GM12892 (cell line): Measurements from ENCODE around the gene OR4D11. TPM values are rescaled to one million over a fixed set of nuclear protein-coding genes. Genes with fewer than 3 reads are reported as not detected.
"Not testable (repeated sequence)": the region's sequence is repeated elsewhere in the genome, so short reads cannot be mapped to it uniquely, and the experiment has no call there.

Source experiments
- DNase-seq: peaks from one replicate; pipeline ENCODE4 v3.0.0; 2011; ENCODE audit not compliant: insufficient read length
- FAIRE-seq: peaks from 2 replicates; lab custom pipeline; 2011; peaks lifted over from hg19 to GRCh38; lab: Jason Lieb, UNC
- POLR2A ChIP-seq: IDR thresholded peaks from 2 replicates; pipeline ENCODE4 v1.6.1; 2011; ENCODE audit warnings: low read depth, low read length, control low read depth
- POLR2AphosphoS5 ChIP-seq: IDR thresholded peaks from 2 replicates; pipeline ENCODE4 v1.6.1; 2011; ENCODE audit warnings: low read depth, low read length, control low read depth
- TAF1 ChIP-seq: IDR thresholded peaks from 2 replicates; pipeline ENCODE4 v1.6.1; 2011; ENCODE audit warnings: low read depth, mild to moderate bottlenecking, control low read depth, low read length, borderline replicate concordance
- polyA plus RNA-seq: library from polyadenylated mRNA; unstranded; fragments of >200 nt; gene quantifications from one replicate; pipeline ENCODE4 v1.2.1, GENCODE V29; 2012; ENCODE audit warnings: missing spikeins, inconsistent platforms; ENCODE audit not compliant: missing spikeins

OR4D11 gene
- not detected for polyA plus RNA-seq

- no peak for TF ChIP-seq TAF1
- no peak for TF ChIP-seq POLR2A
- no peak for TF ChIP-seq POLR2AphosphoS5
- FAIRE-seq: no peak
These were observed at the start of gene OR4D11 for GRCh38 chr11:59503276-59503675. Gene OR4D11, plus strand, starts transcription at chr11:59503576. Its CDS starts 0 bp downstream, at chr11:59503576.

GRCh38 chr11:59456661-59457060 is 46.7 kb upstream of the OR4D11 start, which contains the start of gene OR4D6:
Gene OR4D6, plus strand, starts transcription at chr11:59456961. Its CDS starts 0 bp downstream, at chr11:59456961.
- DNase-seq (no peak), FAIRE-seq (no peak)
- TF ChIP-seq POLR2AphosphoS5: no peak
- no peak for TF ChIP-seq TAF1
- TF ChIP-seq POLR2A: no peak

More at GRCh38 chr11:59503276-59503675, at the start of gene OR4D11:
- no peak for DNase-seq

GRCh38 chr11:59459916-59460315 is 43.5 kb upstream of the OR4D11 start:
- FAIRE-seq (no peak), DNase-seq (no peak)
- no peak for TF ChIP-seq POLR2A
- TF ChIP-seq POLR2AphosphoS5: no peak
- TF ChIP-seq TAF1: no peak

GRCh38 chr11:59463190-59463641 is 40.2 kb upstream of the OR4D11 start:
- FAIRE-seq (no peak), DNase-seq (no peak)
- no peak for TF ChIP-seq TAF1
- TF ChIP-seq POLR2A: no peak
- no peak for TF ChIP-seq POLR2AphosphoS5

DNA sequence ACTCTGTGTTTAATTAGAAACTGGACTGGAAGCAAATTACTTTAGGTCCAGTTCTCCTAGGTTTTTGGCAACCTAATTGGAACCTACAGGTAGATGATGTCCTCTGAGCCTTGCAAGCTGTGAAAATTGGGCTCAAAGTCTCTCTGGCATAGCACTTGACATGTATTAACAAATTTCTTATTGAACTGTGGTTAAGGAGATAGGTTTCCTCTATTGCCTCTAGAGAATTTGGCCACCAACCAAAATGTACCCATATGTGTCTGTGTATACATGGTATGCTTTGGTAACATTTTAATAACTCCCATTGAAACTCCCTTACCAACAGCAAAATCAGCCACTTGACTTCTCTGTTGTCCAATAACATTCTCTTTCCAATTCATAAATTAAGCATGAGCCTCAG is 30.4 kb upstream of the OR4D11 start, which contains the start of gene OR4D10:
OR4D10 (plus strand) TSS at position 301 of the 400 bp plus-strand sequence. CDS start 4,115 bp downstream, outside the sequence.
- TF ChIP-seq POLR2A: no peak
- TF ChIP-seq POLR2AphosphoS5: no peak
- no peak for TF ChIP-seq TAF1
- FAIRE-seq (no peak), DNase-seq (no peak)

DNA sequence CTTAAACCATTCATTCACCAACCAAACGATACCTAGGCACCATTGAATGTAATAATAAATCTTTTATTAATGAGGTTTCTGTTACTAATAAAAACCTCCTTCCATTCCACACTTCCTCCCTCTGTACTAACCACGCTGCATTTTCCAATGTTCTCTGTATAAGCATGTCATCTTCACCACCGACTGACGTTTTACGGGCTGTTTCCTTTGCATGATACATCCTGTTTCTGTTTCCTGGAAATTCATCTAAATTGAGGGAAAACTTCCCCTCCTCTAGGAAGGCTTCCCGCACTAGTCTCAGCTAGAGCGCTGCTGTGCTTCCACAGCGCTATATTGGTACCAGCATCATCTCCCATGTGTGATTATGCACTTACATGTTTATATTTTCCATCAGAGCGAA is 28.2 kb upstream of the OR4D11 start:
- no peak for FAIRE-seq
- DNase-seq: no peak
- no peak for TF ChIP-seq TAF1
- no peak for TF ChIP-seq POLR2AphosphoS5
- no peak for TF ChIP-seq POLR2A

- DNase-seq: no peak
- TF ChIP-seq POLR2AphosphoS5: no peak
- TF ChIP-seq TAF1: no peak
- no peak for TF ChIP-seq POLR2A
- no peak for FAIRE-seq
These were observed 23.5 kb upstream of the OR4D11 start for GRCh38 chr11:59479906-59480305.

GRCh38 chr11:59480359-59480758 is 23.0 kb upstream of the OR4D11 start:
- DNase-seq (no peak), FAIRE-seq (no peak)
- TF ChIP-seq POLR2AphosphoS5 (no peak), POLR2A (no peak), TAF1 (no peak)

GRCh38 chr11:59501931-59502330 is 1.4 kb upstream of the OR4D11 start:
- no peak for FAIRE-seq

DNA sequence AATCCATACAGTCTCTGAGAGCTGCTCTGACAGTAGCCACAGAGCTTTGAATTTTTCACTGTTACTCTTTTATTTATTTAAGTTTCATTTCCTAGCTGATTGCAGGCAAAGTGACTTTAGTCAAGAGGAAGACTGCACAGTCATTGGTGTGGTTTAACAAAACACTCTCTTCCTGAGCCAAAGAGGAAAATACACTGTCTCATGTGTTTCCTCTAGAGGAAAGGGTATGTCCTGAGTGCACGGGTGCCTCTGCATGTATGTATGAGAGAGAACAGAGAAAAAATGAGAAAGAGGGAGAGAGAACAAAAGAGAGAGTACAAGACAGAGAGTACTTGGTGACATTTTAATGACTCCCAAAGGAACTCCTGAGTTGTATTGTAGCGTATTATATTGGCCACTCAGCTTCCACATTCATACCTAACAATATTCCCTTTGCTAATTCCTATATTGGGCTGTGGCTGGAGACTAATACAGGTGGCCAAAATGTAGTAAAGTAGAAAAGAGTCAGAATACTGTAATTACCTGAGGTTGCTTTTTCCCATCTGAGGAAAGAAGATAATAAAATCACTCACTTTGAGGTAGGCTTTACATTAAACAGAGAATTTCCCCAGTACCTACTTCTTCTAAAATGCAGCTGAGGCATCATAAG is 7.7 kb downstream of the OR4D11 start, which contains the start of gene OR4D9:
OR4D9 (plus strand) TSS at position 599 of the 649 bp plus-strand sequence. CDS start 3,374 bp downstream, outside the sequence.
- no peak for FAIRE-seq
- DNase-seq: no peak
- no peak for TF ChIP-seq TAF1
- TF ChIP-seq POLR2AphosphoS5: no peak
- TF ChIP-seq POLR2A: no peak

More at GRCh38 chr11:59501931-59502330, 1.4 kb upstream of the OR4D11 start:
- TF ChIP-seq POLR2AphosphoS5: no peak
- no peak for TF ChIP-seq POLR2A
- no peak for TF ChIP-seq TAF1
- DNase-seq: no peak

- FAIRE-seq: no peak
- DNase-seq: no peak
- no peak for TF ChIP-seq POLR2AphosphoS5
- no peak for TF ChIP-seq TAF1
- no peak for TF ChIP-seq POLR2A
These were observed 8.3 kb downstream of the OR4D11 start for GRCh38 chr11:59511675-59512074.

DNA sequence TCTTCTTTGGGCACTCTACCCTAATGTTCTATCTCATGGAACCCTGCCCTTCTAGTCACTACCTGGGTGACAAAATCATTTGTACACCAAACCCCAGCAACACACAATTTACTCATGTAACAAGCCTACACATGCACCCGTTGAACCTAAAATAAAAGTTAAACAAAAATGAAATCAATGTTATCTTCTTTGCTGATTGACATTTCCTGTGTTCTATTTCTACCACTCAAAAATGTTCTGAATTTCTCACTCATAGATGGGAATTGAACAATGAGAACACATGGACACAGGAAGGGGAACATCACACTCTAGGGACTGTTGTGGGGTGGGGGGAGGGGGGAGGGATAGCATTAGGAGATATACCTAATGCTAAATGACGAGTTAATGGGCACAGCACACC is 16.8 kb downstream of the OR4D11 start:
- DNase-seq, FAIRE-seq: not testable (repeated sequence)
